Measurements from ENCODE around the gene PTMS.

The PTMS gene

DNA sequence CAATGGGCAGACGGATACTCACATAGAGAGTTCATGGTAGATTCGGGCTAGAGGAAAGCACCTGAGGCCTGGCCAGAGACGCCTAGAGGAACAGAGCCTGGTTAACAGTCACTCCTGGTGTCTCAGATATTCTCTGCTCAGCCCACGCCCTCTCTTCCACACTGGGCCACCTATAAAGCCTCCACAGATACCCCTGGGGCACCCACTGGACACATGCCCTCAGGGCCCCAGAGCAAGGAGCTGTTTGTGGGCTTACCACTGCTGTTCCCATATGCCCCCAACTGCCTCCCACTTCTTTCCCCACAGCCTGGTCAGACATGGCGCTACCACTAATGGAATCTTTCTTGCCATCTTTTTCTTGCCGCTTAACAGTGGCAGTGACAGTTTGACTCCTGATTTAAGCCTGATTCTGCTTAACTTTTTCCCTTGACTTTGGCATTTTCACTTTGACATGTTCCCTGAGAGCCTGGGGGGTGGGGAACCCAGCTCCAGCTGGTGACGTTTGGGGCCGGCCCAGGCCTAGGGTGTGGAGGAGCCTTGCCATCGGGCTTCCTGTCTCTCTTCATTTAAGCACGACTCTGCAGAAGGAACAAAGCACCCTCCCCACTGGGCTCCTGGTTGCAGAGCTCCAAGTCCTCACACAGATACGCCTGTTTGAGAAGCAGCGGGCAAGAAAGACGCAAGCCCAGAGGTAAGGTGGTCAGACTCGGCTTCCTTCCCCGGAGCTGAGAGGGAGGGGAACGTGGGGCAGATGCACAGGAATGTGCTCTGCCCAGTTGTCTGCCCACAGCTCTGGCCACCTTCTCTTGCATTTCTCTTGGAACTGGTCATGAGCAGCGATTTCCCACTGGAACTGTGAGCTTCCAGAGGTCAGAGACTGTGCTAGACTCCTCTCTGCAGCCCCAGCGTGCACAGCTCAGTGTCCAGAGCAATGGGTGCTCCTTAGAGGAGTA, 23.1 kb downstream of the PTMS start, which contains the start of gene CD4:
TSS of gene CD4 (plus strand) at position 557 of the 953 bp plus-strand sequence. CDS start 10,611 bp downstream, outside the sequence.
- DNase-seq (ENCODE audit: low read depth in 2 of 2), result no peak

DNA sequence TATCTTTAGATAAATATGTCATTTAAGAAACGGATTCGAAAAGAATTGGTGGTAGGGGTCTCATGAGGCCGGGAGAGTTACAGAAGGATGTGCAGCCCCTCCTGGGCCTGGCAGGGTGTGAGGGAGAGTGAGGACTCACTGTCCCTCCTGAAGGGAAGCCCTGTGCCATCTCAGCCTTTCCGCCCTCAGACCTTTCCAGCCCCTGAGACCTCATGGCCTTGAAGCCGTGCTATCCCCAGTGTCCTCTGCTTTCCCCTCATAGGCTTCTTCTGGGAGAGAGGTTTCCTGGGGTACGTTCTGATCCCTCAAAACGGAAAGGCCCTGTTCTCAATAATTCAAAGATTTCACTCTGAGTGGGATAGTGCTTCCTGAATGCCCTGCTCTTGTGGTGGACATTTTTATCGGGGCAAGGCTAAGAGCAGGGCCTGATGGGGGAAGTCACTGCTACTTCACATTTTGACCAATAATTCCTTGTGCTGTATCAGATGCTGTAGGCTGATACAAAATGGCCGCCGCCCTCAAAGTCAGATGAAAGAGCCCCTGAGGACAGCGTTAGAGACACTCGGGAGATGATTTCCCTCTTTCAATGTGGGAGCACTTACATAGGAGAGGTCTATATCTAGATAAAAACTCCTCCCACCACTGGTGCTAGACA, 24.5 kb downstream of the PTMS start:
- no peak for DNase-seq (ENCODE audit: low read depth in 2 of 2)

- DNase-seq (ENCODE audit: low read depth in 2 of 2), result no peak
These were observed 25.9 kb downstream of the PTMS start for GRCh38 chr12:6791931-6792520.

- DNase-seq (ENCODE audit: low read depth in 2 of 2), result no peak
These were observed 26.5 kb downstream of the PTMS start for GRCh38 chr12:6792522-6793201.

DNA sequence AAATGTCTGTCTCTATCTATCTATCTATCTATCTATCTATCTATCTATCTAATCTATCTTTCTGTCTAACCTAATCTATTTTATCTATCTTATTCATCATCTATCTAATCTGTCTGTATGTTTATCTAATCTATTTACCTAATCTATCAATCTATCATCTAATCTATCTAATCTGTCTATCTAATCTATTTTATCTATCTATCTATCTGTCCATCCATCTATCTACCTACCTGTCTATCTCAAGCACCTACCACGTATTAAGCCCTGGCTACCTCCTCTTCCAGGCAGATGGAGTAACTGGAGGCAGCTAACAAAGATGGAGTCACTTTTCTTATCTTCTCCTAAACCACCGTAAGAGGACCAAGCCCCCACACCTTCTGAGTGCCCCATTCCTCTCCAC, 28.9 kb downstream of the PTMS start:
- no peak for DNase-seq (ENCODE audit: low read depth in 2 of 2)

DNA sequence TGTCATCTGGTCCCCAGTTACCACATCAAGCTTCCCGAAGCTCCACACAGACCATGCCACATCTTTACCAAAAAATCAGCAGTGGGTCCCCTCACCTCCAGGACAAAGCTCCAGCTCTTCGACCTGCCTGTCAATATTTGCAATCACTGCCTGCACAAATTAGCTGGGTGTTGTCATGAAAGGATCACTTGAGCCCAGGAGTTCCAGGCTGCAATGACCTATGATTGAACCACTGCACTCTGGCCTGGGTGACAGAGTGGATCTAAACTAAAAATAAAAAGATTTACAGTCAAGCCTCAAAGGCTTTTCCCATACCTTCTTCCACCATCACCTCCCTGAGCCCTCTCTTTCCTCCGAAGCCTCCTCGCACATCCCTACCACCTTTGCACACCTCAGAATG, 30.4 kb downstream of the PTMS start:
- DNase-seq (ENCODE audit: low read depth in 2 of 2), result no peak

DNA sequence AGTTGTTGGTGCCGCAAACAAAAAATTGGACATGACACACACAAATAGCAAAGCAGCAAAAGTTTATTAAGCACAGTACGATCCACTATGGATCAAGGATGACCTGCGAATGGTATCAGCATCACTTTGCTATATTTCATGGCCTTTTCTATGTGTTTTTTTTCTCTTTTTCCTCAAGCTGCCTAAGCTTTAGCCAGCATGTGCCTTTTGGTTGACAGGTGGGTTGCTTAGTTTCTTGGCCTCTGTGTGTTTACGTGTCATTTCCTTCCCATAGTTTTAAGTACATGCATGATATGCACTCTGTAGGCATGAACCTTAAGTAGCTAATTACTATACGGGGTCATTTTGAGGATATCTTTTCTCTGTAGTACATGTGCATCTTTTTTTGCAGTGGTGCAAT, 33.0 kb downstream of the PTMS start:
- DNase-seq (ENCODE audit: low read depth in 2 of 2), result no peak

DNA sequence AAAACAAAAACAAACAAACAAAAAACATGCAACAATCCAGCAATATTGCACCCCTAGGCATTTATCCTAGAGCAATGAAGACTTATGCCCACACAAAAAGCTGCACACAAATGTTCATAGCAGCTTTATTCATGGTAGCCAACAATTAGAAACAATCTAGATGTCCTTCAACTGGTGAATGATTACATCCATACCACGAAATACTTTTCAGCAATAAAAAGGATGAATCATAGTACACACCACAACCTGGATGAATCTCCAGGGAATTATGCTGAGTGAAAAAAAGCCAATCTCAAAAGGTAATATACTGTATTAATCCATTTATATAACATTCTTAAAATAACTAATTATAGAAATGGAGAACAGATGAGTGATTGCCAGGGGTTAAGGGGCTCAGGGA, 41.0 kb downstream of the PTMS start:
- DNase-seq (ENCODE audit: low read depth in 2 of 2), result no peak

DNA sequence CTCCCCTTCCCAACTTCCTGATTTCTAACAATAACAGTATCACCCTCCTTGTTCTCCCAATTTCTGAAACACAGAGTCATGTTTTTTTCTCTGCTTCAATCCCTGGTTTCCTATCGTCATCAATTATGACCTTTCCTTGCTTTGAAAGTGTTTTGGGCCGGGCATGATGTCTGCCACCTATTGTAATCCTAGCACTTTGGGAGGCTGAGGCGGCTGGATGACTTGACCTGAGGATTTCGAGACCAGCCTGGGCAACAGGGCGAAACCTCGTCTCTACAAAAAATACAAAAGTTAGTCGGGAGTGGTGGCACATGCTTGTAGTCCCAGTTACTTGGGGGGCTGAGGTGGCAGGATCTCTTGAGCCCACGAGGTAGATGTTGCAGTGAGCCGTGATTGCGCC, 42.9 kb downstream of the PTMS start:
- no peak for DNase-seq (ENCODE audit: low read depth in 2 of 2)

- DNase-seq (ENCODE audit: low read depth in 2 of 2), result no peak
These were observed 44.6 kb downstream of the PTMS start for GRCh38 chr12:6810758-6811157.

GRCh38 chr12:6813363-6813762, 47.2 kb downstream of the PTMS start:
- DNase-seq (ENCODE audit: low read depth in 2 of 2), result no peak

DNA sequence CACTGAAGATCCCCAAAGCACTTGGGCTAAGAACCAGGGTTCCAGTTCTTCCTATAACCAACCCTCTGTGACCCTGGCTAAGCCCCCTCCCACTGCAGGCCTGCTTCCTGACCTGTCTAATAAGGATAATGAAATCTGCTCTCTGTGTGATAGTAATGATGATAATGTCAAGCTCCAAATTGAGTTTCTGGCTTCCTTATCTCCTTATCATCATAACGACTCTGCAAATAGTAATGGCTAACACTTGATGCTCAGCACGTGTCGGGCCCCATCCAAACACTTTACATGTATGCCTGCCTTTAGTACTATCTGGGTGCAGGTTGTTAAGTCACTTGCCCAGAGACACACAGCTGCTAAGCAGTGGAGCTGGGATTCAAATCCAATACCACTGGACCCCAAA, 50.4 kb downstream of the PTMS start:
- DNase-seq (ENCODE audit: low read depth in 2 of 2), result no peak

DNA sequence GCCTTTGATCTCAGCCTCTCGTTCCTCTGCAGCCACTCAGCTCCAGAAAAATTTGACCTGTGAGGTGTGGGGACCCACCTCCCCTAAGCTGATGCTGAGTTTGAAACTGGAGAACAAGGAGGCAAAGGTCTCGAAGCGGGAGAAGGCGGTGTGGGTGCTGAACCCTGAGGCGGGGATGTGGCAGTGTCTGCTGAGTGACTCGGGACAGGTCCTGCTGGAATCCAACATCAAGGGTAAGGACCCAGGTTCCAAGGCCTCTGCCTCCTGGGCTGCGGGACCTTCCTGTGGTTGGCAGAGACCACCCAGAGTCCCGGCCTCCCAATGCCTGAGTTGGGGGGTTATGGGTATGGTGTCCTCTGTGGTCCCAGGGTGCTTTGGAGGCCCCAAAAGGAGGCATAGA, 50.9 kb downstream of the PTMS start:
- no peak for DNase-seq (ENCODE audit: low read depth in 2 of 2)

- no peak for DNase-seq (ENCODE audit: low read depth in 2 of 2)
These were observed 51.5 kb downstream of the PTMS start for GRCh38 chr12:6817662-6818157.

GRCh38 chr12:6818222-6818621, 52.1 kb downstream of the PTMS start:
- DNase-seq (ENCODE audit: low read depth in 2 of 2), result no peak

- no peak for DNase-seq (ENCODE audit: low read depth in 2 of 2)
These were observed 52.5 kb downstream of the PTMS start for GRCh38 chr12:6818645-6819044.

- DNase-seq (ENCODE audit: low read depth in 2 of 2), result no peak
These were observed 53.2 kb downstream of the PTMS start for GRCh38 chr12:6819106-6820030.

GRCh38 chr12:6820166-6820565, 54.0 kb downstream of the PTMS start:
- no peak for DNase-seq (ENCODE audit: low read depth in 2 of 2)
